Naive thymus-derived CD4-positive, alpha-beta T cell (primary cell): ENCODE results near the gene ZNF236. TPM values are rescaled to one million over a fixed set of nuclear protein-coding genes. Genes with fewer than 3 reads are reported as not detected.
A peak's percentile ranks its signal among the peaks of the same experiment; 100 is the strongest.

Experiments used
- ATAC-seq: fragments of 150-1000 bp; cut with Tn5 transposase; 2 replicates; pipeline ENCODE4 v1.10.0; 2021; ENCODE audit warnings: mild to moderate bottlenecking, moderate library complexity
- CTCF ChIA-PET: fragments of 350-600 bp; sonication (Branson Sonifier 250); formaldehyde crosslinking; loops from one replicate; lab custom pipeline; 2021; ENCODE audit warnings: antibody characterized with exemption; lab: Charles Lee
- POLR2A ChIA-PET: fragments of 350-600 bp; sonication (Branson Sonifier 250); formaldehyde crosslinking; loops from one replicate; lab custom pipeline; 2021; ENCODE audit warnings: antibody characterized with exemption, inconsistent platforms; lab: Charles Lee
- DNase-seq, 9 donors: peaks; one replicate each; pipeline versions ENCODE4 v3.0.0 to v3.0.0-alpha.2; 2020 to 2022; ENCODE audit warnings: mixed read lengths in 1 of 9
- H3K27ac ChIP-seq: one replicate; pipeline ENCODE4 v1.7.0; 2013; ENCODE audit warnings: mild to moderate bottlenecking, low read depth, low read length, moderate library complexity
- H3K27me3 ChIP-seq, 2 donors: one replicate each; pipeline ENCODE4 v1.7.0; 2013; ENCODE audit warnings: low read length in 2 of 2, mild to moderate bottlenecking in 2 of 2, moderate library complexity in 2 of 2; ENCODE audit not compliant: control insufficient read depth in 2 of 2, insufficient read depth in 2 of 2
- H3K36me3 ChIP-seq, 3 experiments: 1 replicate in 2 of 3; 2 replicates in 1 of 3; pipeline ENCODE4 v1.7.0; 2013; ENCODE audit warnings: low read length in 3 of 3, mild to moderate bottlenecking in 3 of 3, moderate library complexity in 1 of 3; ENCODE audit not compliant: insufficient read depth in 3 of 3, control insufficient read depth in 2 of 3
- H3K4me1 ChIP-seq, 2 donors: one replicate each; pipeline ENCODE4 v1.7.0; 2013; ENCODE audit warnings: low read length in 2 of 2, mild to moderate bottlenecking in 2 of 2, moderate library complexity in 1 of 2; ENCODE audit not compliant: control insufficient read depth in 2 of 2, insufficient read depth in 2 of 2
- H3K4me3 ChIP-seq: 2 replicates; pipeline ENCODE4 v1.7.0; 2013; ENCODE audit warnings: mild to moderate bottlenecking, low read length
- H3K9me3 ChIP-seq, 3 experiments: 1 replicate in 2 of 3; 2 replicates in 1 of 3; pipeline ENCODE4 v1.7.0; 2013; ENCODE audit warnings: low read length in 3 of 3; ENCODE audit not compliant: control insufficient read depth in 2 of 3
- H3K27ac Mint-ChIP-seq, 9 donors: one replicate each; pipeline ENCODE4 v1.8.0; 2020 to 2022; ENCODE audit warnings: mixed read lengths in 9 of 9, mild to moderate bottlenecking in 8 of 9, moderate library complexity in 5 of 9, inconsistent platforms in 2 of 9
- H3K27me3 Mint-ChIP-seq, 5 donors: one replicate each; pipeline ENCODE4 v1.8.0; 2021 to 2022; ENCODE audit warnings: mixed read lengths in 5 of 5, mild to moderate bottlenecking in 1 of 5
- H3K36me3 Mint-ChIP-seq, 5 donors: one replicate each; pipeline ENCODE4 v1.8.0; 2020 to 2022; ENCODE audit warnings: mixed read lengths in 5 of 5, mild to moderate bottlenecking in 3 of 5, inconsistent platforms in 1 of 5
- H3K4me1 Mint-ChIP-seq, 7 donors: one replicate each; pipeline ENCODE4 v1.8.0; 2020 to 2022; ENCODE audit warnings: mixed read lengths in 7 of 7, mild to moderate bottlenecking in 3 of 7, inconsistent platforms in 1 of 7
- H3K4me3 Mint-ChIP-seq, 10 donors: one replicate each; pipeline ENCODE4 v1.8.0; 2020 to 2022; ENCODE audit warnings: mild to moderate bottlenecking in 10 of 10, mixed read lengths in 10 of 10, moderate library complexity in 6 of 10, inconsistent platforms in 2 of 10
- H3K9me3 Mint-ChIP-seq, 11 donors: one replicate each; pipeline ENCODE4 v1.8.0; 2020 to 2022; ENCODE audit warnings: mixed read lengths in 11 of 11, mild to moderate bottlenecking in 4 of 11, inconsistent platforms in 1 of 11, moderate library complexity in 1 of 11
- intact Hi-C, 2 donors: fragments of 100-400 bp; cut with micrococcal nuclease; formaldehyde crosslinking; loops; one replicate each; pipeline ENCODE4 v1.15.1; 2023
- polyA plus RNA-seq, 2 donors: library from polyadenylated mRNA; unstranded; fragments of 300-500 nt; fragmentation: Illumina TruSeq; gene quantifications; one replicate each; pipeline ENCODE4 v1.2.3, GENCODE V29; 2021
- total RNA-seq, 6 experiments: library from RNA in 5 of 6; stranded (reverse) in 5 of 6; gene quantifications; 1 replicate in 5 of 6; 2 replicates in 1 of 6; pipeline ENCODE4 v1.2.3 and lab custom pipeline; 2021 to 2026

ZNF236 gene
- total and polyA plus RNA-seq, 7 experiments from 2014 or later: 5.7 to 34.5 (median 28.6) TPM

- peaks cover 13 to 73% (median 33%) of the 10 kb centered on the region in 5 donors for H3K36me3 Mint-ChIP-seq
- H3K4me1 Mint-ChIP-seq: peaks cover 10 to 35% (median 13%) of the 10 kb centered on the region in 7 donors
- no peaks in the 10 kb centered on the region for H3K27me3 Mint-ChIP-seq
- ChIA-PET CTCF (no interaction called here), POLR2A (no interaction called here)
- no peak for ATAC-seq
- DNase-seq: no peak
- no peak overlapping the region for H3K4me3 Mint-ChIP-seq
- Histone ChIP-seq H3K4me3 (no peak overlapping the region), H3K27me3 (no peaks in the 10 kb centered on the region), H3K36me3 (peaks cover 0 to 59% (median 5%) of the 10 kb centered on the region in 3 experiments), H3K9me3 (no peaks in the 10 kb centered on the region), H3K27ac (no peak overlapping the region), H3K4me1 (no peaks in the 10 kb centered on the region)
- H3K27ac Mint-ChIP-seq: peak overlapping the region in 1 of 9 donors; percentile 42
- intact Hi-C loops: no loop called here
- no peaks in the 10 kb centered on the region for H3K9me3 Mint-ChIP-seq
These were observed 130.4 kb downstream of the ZNF236 start for GRCh38 chr18:76952747-76953146.

- Mint-ChIP-seq H3K9me3 (no peaks in the 10 kb centered on the region), H3K36me3 (peaks cover 12 to 73% (median 30%) of the 10 kb centered on the region in 5 donors), H3K27me3 (no peaks in the 10 kb centered on the region), H3K27ac (peak overlapping the region in 2 of 9 donors; percentile 42 to 62), H3K4me3 (no peak overlapping the region), H3K4me1 (peaks cover 6 to 35% (median 9%) of the 10 kb centered on the region in 7 donors)
- no peaks in the 10 kb centered on the region for H3K4me1 ChIP-seq
- H3K27me3 ChIP-seq: no peaks in the 10 kb centered on the region
- POLR2A ChIA-PET: no interaction called here
- H3K4me3 ChIP-seq: no peak overlapping the region
- ATAC-seq: no peak
- no peaks in the 10 kb centered on the region for H3K9me3 ChIP-seq
- CTCF ChIA-PET: no interaction called here
- intact Hi-C loops: no loop called here
- no peak overlapping the region for H3K27ac ChIP-seq
- peaks cover 0 to 64% (median 5%) of the 10 kb centered on the region in 3 experiments for H3K36me3 ChIP-seq
- DNase-seq: no peak
These were observed 130.8 kb downstream of the ZNF236 start for GRCh38 chr18:76953156-76953555.

- Mint-ChIP-seq H3K4me1 (peaks cover under 1 to 29% (median 3%) of the 10 kb centered on the region in 7 donors), H3K36me3 (peaks cover 7 to 71% (median 25%) of the 10 kb centered on the region in 5 donors), H3K4me3 (no peak overlapping the region), H3K27ac (peak overlapping the region in 1 of 9 donors; percentile 62), H3K9me3 (no peaks in the 10 kb centered on the region), H3K27me3 (no peaks in the 10 kb centered on the region)
- H3K36me3 ChIP-seq: peaks cover 0 to 65% (median 5%) of the 10 kb centered on the region in 3 experiments
- ChIA-PET POLR2A (interaction anchor here (0.6 kb wide), 1 partner anchor 14 kb away, joined by 4 read pairs; no protein-coding TSS in a partner anchor), CTCF (no interaction called here)
- intact Hi-C loops: no loop called here
- H3K4me3 ChIP-seq: no peak overlapping the region
- H3K9me3 ChIP-seq: no peaks in the 10 kb centered on the region
- no peak for ATAC-seq
- no peaks in the 10 kb centered on the region for H3K4me1 ChIP-seq
- DNase-seq: no peak
- no peaks in the 10 kb centered on the region for H3K27me3 ChIP-seq
- no peak overlapping the region for H3K27ac ChIP-seq
These were observed 131.4 kb downstream of the ZNF236 start for GRCh38 chr18:76953583-76954233.

GRCh38 chr18:76955524-76956170, 133.3 kb downstream of the ZNF236 start:
- intact Hi-C loops: no loop called here
- POLR2A ChIA-PET: no interaction called here

GRCh38 chr18:76956648-76957047, 134.3 kb downstream of the ZNF236 start:
- Histone ChIP-seq H3K4me1 (no peaks in the 10 kb centered on the region), H3K27ac (no peak overlapping the region), H3K36me3 (peaks cover 0 to 74% (median 18%) of the 10 kb centered on the region in 3 experiments), H3K27me3 (no peaks in the 10 kb centered on the region), H3K4me3 (no peak overlapping the region), H3K9me3 (no peaks in the 10 kb centered on the region)
- Mint-ChIP-seq H3K36me3 (peaks cover 10 to 77% (median 42%) of the 10 kb centered on the region in 5 donors), H3K9me3 (no peaks in the 10 kb centered on the region), H3K27me3 (no peaks in the 10 kb centered on the region), H3K27ac (no peak overlapping the region), H3K4me1 (peaks cover 0 to 11% (median under 1%) of the 10 kb centered on the region in 7 donors), H3K4me3 (no peak overlapping the region)
- DNase-seq (no peak), ATAC-seq (no peak)
- ChIA-PET POLR2A (no interaction called here), CTCF (no interaction called here)
- intact Hi-C loops: no loop called here

More at GRCh38 chr18:76955524-76956170, 133.3 kb downstream of the ZNF236 start:
- Mint-ChIP-seq H3K9me3 (no peaks in the 10 kb centered on the region), H3K4me3 (no peak overlapping the region), H3K36me3 (peaks cover 14 to 75% (median 34%) of the 10 kb centered on the region in 5 donors), H3K27ac (no peak overlapping the region), H3K4me1 (peaks cover 0 to 19% (median 0%) of the 10 kb centered on the region in 7 donors), H3K27me3 (no peaks in the 10 kb centered on the region)
- Histone ChIP-seq H3K4me1 (no peaks in the 10 kb centered on the region), H3K36me3 (peaks cover 0 to 78% (median 15%) of the 10 kb centered on the region in 3 experiments), H3K9me3 (no peaks in the 10 kb centered on the region), H3K27me3 (no peaks in the 10 kb centered on the region), H3K27ac (no peak overlapping the region), H3K4me3 (no peak overlapping the region)
- CTCF ChIA-PET: interaction anchor here (0.7 kb wide), 1 partner anchor 10 kb away, joined by 3 read pairs; no protein-coding TSS in a partner anchor
- ATAC-seq (no peak), DNase-seq (no peak)

- ChIA-PET POLR2A (no interaction called here), CTCF (interaction anchor here (2.1 kb wide), 1 partner anchor 26 kb away, joined by 6 read pairs; no protein-coding TSS in a partner anchor)
- no peaks in the 10 kb centered on the region for H3K4me1 ChIP-seq
- no peak overlapping the region for H3K27ac ChIP-seq
- ATAC-seq (no peak), DNase-seq (no peak)
- H3K36me3 ChIP-seq: peaks cover 0 to 65% (median 18%) of the 10 kb centered on the region in 3 experiments
- intact Hi-C loops: no loop called here
- Mint-ChIP-seq H3K4me3 (no peak overlapping the region), H3K9me3 (no peaks in the 10 kb centered on the region), H3K36me3 (peaks cover 16 to 83% (median 52%) of the 10 kb centered on the region in 5 donors), H3K27me3 (no peaks in the 10 kb centered on the region), H3K27ac (peak overlapping the region in 2 of 9 donors; percentile 15 to 57), H3K4me1 (peaks cover 0 to 13% (median 8%) of the 10 kb centered on the region in 7 donors)
- H3K4me3 ChIP-seq: no peak overlapping the region
- H3K9me3 ChIP-seq: no peaks in the 10 kb centered on the region
- H3K27me3 ChIP-seq: no peaks in the 10 kb centered on the region
These were observed 135.3 kb downstream of the ZNF236 start for GRCh38 chr18:76957384-76958355.
